ENCODE data around the gene MYBBP1A.

MYBBP1A gene

GRCh38 chr17:4536742-4537411 is 18.3 kb downstream of the MYBBP1A start:
- DNase-seq, result no peak

- DNase-seq, result no peak
Observed at GRCh38 chr17:4536259-4536741, 18.9 kb downstream of the MYBBP1A start.

- DNase-seq, result no peak
Observed at GRCh38 chr17:4535667-4536258, 19.4 kb downstream of the MYBBP1A start.

- no peak for DNase-seq
Observed at GRCh38 chr17:4534928-4535666, 20.1 kb downstream of the MYBBP1A start.

- DNase-seq, result no peak
Observed at GRCh38 chr17:4534515-4534914, 20.7 kb downstream of the MYBBP1A start.

GRCh38 chr17:4533523-4534504 is 21.4 kb downstream of the MYBBP1A start:
- no peak for DNase-seq

GRCh38 chr17:4532860-4533522 is 22.2 kb downstream of the MYBBP1A start:
- DNase-seq, result no peak

GRCh38 chr17:4531988-4532736 is 23.0 kb downstream of the MYBBP1A start:
- no peak for DNase-seq

- DNase-seq, result no peak
Observed at GRCh38 chr17:4530799-4531730, 24.1 kb downstream of the MYBBP1A start.

GRCh38 chr17:4529533-4530152 is 25.5 kb downstream of the MYBBP1A start:
- DNase-seq, result no peak

- DNase-seq, result no peak
Observed at GRCh38 chr17:4527566-4528125, 27.5 kb downstream of the MYBBP1A start.

- no peak for DNase-seq
Observed at GRCh38 chr17:4527134-4527533, 28.1 kb downstream of the MYBBP1A start.

- DNase-seq, result no peak
Observed at GRCh38 chr17:4525691-4526397, 29.3 kb downstream of the MYBBP1A start.

- no peak for DNase-seq
Observed at GRCh38 chr17:4523946-4524345, 31.2 kb downstream of the MYBBP1A start.

- no peak for DNase-seq
Observed at GRCh38 chr17:4522661-4523060, 32.5 kb downstream of the MYBBP1A start.

- no peak for DNase-seq
Observed at GRCh38 chr17:4520894-4521600, 34.1 kb downstream of the MYBBP1A start.

GRCh38 chr17:4520060-4520893 is 34.9 kb downstream of the MYBBP1A start:
- no peak for DNase-seq
